GM12878 (cell line): ENCODE results near the gene PRDM16. TPM values are rescaled to one million over a fixed set of nuclear protein-coding genes. Genes with fewer than 3 reads are reported as not detected.

ENCODE experiments used
- ATAC-seq: fragments of 200-7000 bp; cut with Tn5 transposase; 3 replicates; pipeline ENCODE4 v1.9.1; 2020; ENCODE audit warnings: mild to moderate bottlenecking, moderate library complexity
- BruUV-seq: library from RNA; stranded (reverse); fragments of 400-500 nt; replicated peaks from 2 replicates; lab custom pipeline; 2021; lab: Mats Ljungman, UMichigan
- CTCF ChIA-PET: fragments of 300-600 bp; sonication (Branson Sonifier 250); formaldehyde crosslinking; extraction: SDS; loops from one replicate; lab custom pipeline; 2021; ENCODE audit warnings: inconsistent platforms; lab: Yijun Ruan, JAX
- POLR2A ChIA-PET: fragments of 350-600 bp; formaldehyde crosslinking; extraction: SDS; loops from one replicate; lab custom pipeline; 2021; ENCODE audit warnings: inconsistent platforms; lab: Charles Lee
- RAD21 ChIA-PET: fragments of 300-600 bp; sonication (Branson Sonifier 250); formaldehyde crosslinking; loops from one replicate; lab custom pipeline; 2023; ENCODE audit warnings: antibody characterized with exemption; ENCODE audit not compliant: unreplicated experiment; lab: Charles Lee
- SMC1A ChIA-PET: fragments of 300-600 bp; sonication (Branson Sonifier 250); formaldehyde crosslinking; loops from one replicate; lab custom pipeline; 2023; ENCODE audit not compliant: unreplicated experiment, uncharacterized antibody; lab: Charles Lee
- DNase-seq: peaks from one replicate; pipeline ENCODE4 v3.0.0-alpha.2; 2011; ENCODE audit warnings: low read depth, low spot score
- FAIRE-seq: peaks from 3 replicates; lab custom pipeline; 2011; peaks lifted over from hg19 to GRCh38; lab: Jason Lieb, UNC
- H2AFZ ChIP-seq: 2 replicates; pipeline ENCODE4 v1.6.0; 2011; ENCODE audit warnings: low read depth, low read length, control low read depth; ENCODE audit not compliant: control insufficient read depth
- H3K27ac ChIP-seq: 2 replicates; pipeline ENCODE4 v1.5.1; 2011; ENCODE audit warnings: control low read depth; ENCODE audit not compliant: control insufficient read depth, insufficient read depth
- H3K27me3 ChIP-seq, 2 experiments: replicated peaks in 1 of 2; 2 replicates each; pipeline versions ENCODE4 v1.6.0 to v1.6.1; 2011; ENCODE audit warnings: low read length in 1 of 2; ENCODE audit not compliant: control insufficient read depth in 2 of 2, insufficient read depth in 2 of 2
- H3K36me3 ChIP-seq, 2 experiments: 2 replicates each; pipeline ENCODE4 v1.5.1; 2011; ENCODE audit warnings: low read length in 1 of 2; ENCODE audit not compliant: control insufficient read depth in 2 of 2, insufficient read depth in 2 of 2
- H3K4me1 ChIP-seq: 2 replicates; pipeline ENCODE4 v1.6.1; 2011; ENCODE audit warnings: mild to moderate bottlenecking, low read length, moderate library complexity, mixed read lengths; ENCODE audit not compliant: control insufficient read depth, insufficient read depth
- H3K4me2 ChIP-seq: 2 replicates; pipeline ENCODE4 v1.6.0; 2011; ENCODE audit warnings: control low read depth; ENCODE audit not compliant: control insufficient read depth, insufficient read depth
- H3K4me3 ChIP-seq: fragments of 200-600 bp; sonication (generic); 2 replicates; pipeline ENCODE4 v1.5.1; 2016
- H3K79me2 ChIP-seq: 2 replicates; pipeline ENCODE4 v1.6.0; 2011; ENCODE audit warnings: low read length; ENCODE audit not compliant: control insufficient read depth, insufficient read depth
- H3K9ac ChIP-seq: 2 replicates; pipeline ENCODE4 v1.8.0; 2011; ENCODE audit warnings: low read length, control low read depth, mixed read lengths; ENCODE audit not compliant: control insufficient read depth, insufficient read depth
- H3K9me3 ChIP-seq: replicated peaks from 3 replicates; pipeline ENCODE4 v1.5.1; 2011; ENCODE audit warnings: mild to moderate bottlenecking, low read length; ENCODE audit not compliant: control insufficient read depth, insufficient read depth
- H4K20me1 ChIP-seq: 2 replicates; pipeline ENCODE4 v1.6.0; 2011; ENCODE audit not compliant: control insufficient read depth, insufficient read depth
- PRDM15 ChIP-seq: fragments of 450-650 bp; formaldehyde crosslinking; IDR thresholded peaks from 2 replicates; pipeline ENCODE4 v1.4.0; 2020; ENCODE audit warnings: mild to moderate bottlenecking, moderate library complexity
- RAD51 ChIP-seq: fragments of 450-650 bp; IDR thresholded peaks from 2 replicates; pipeline ENCODE4 v1.6.1; 2016; ENCODE audit warnings: moderate library complexity, mild to moderate bottlenecking, inconsistent platforms
- SRF ChIP-seq, 2 experiments: IDR thresholded peaks; 2 replicates each; pipeline ENCODE4 v1.6.1; 2011; ENCODE audit warnings: low read depth in 2 of 2, low read length in 2 of 2, mild to moderate bottlenecking in 1 of 2, moderate library complexity in 1 of 2
- ZSCAN29 ChIP-seq: fragments of 450-650 bp; IDR thresholded peaks from 2 replicates; pipeline ENCODE4 v1.6.1; 2017; ENCODE audit warnings: mild to moderate bottlenecking, moderate library complexity
- WGBS: methylation state at CpG from one replicate; pipeline ENCODE4 v1.1.6; 2016; ENCODE audit warnings: low lambda C conversion rate; ENCODE audit not compliant: insufficient replicate concordance, insufficient coverage; ENCODE audit errors: missing lambda C conversion rate; 5-methylcytosine and 5-hydroxymethylcytosine counted together
- in situ Hi-C: fragments of 300-500 bp; cut with MboI; formaldehyde crosslinking; loops from 9 replicates; pipeline ENCODE4 v1.14.3; 2018; ENCODE audit warnings: mixed read lengths
- intact Hi-C: fragments of 100-400 bp; cut with micrococcal nuclease; formaldehyde crosslinking; loops from one replicate; pipeline ENCODE4 v1.14.2; 2022; ENCODE audit not compliant: unreplicated experiment
- polyA plus RNA-seq, 11 experiments: library from polyadenylated mRNA; depleted of rRNA in 4 of 11; unstranded in 6 of 11; stranded (reverse) in 5 of 11; fragments of >200 nt; fragmentation: Nextera tagmentation in 4 of 11; fragmentation: Illumina TruSeq in 1 of 11; extraction: Ambion mirVana in 4 of 11; extraction: Trizol in 1 of 11; gene quantifications; 1 replicate in 1 of 11; 2 replicates in 10 of 11; pipeline versions ENCODE4 v1.2.1 to v1.2.3, GENCODE V29; 2011 to 2016; ENCODE audit warnings: inconsistent platforms in 2 of 11, missing spikeins in 2 of 11, low read depth in 1 of 11
- total RNA-seq, 4 experiments: library from RNA; depleted of rRNA in 3 of 4; stranded (reverse); fragments of >200 nt in 3 of 4; fragmentation: Illumina TruSeq in 1 of 4; extraction: Trizol in 1 of 4; gene quantifications; 2 replicates each; pipeline versions ENCODE4 v1.2.1 to v1.2.3, GENCODE V29; 2013 to 2021
- TF ChIP-seq, protein P1 (sequence below): fragments of 450-650 bp; IDR thresholded peaks from 2 replicates; pipeline ENCODE4 v1.6.1; 2017; ENCODE audit warnings: mild to moderate bottlenecking, low read depth, inconsistent platforms; ENCODE audit not compliant: poor library complexity, severe bottlenecking

The PRDM16 gene
- total and polyA plus RNA-seq, 10 of the 15 experiments (the other 5 are each of a cell fraction or from before 2014, with no cell fraction given): 0.03 TPM; not detected in 9

DNA sequence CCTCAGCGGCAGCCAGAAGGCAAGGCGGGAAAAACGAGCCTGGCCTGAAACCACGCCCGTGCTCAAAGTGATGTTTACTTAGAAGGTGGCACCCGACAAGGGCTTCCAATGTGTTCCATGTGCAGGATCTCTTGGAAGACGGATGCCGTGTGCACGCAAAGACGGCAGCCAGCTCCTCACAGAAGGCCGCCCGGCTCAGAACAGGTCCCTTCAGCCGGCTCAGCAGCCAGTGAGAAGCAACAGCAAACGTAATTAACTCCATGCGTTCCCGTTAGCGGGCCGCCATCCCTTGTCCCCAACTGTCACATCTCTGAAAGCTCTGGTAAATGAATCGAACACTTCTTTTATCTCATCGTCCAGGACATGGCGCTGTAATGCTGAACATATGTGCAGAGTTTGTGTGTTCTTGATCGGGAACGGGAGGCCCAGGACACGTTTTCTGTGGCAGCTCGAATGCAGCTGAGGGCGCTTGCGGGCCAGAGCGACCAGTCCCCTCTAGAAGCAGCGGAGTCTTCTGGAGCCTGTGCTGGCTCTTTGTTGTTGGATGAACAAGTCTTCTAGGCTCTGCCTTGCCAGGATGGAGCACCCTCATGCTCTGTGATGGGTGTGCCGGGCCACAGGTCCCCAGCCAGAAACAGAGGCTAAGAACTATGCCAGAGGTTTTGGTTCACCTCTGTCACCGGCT lies 290.9 kb downstream of the PRDM16 start (continued):
- TF ChIP-seq ZSCAN29 (no peak), RAD51 (no peak)
- TF ChIP-seq, protein P1, sequence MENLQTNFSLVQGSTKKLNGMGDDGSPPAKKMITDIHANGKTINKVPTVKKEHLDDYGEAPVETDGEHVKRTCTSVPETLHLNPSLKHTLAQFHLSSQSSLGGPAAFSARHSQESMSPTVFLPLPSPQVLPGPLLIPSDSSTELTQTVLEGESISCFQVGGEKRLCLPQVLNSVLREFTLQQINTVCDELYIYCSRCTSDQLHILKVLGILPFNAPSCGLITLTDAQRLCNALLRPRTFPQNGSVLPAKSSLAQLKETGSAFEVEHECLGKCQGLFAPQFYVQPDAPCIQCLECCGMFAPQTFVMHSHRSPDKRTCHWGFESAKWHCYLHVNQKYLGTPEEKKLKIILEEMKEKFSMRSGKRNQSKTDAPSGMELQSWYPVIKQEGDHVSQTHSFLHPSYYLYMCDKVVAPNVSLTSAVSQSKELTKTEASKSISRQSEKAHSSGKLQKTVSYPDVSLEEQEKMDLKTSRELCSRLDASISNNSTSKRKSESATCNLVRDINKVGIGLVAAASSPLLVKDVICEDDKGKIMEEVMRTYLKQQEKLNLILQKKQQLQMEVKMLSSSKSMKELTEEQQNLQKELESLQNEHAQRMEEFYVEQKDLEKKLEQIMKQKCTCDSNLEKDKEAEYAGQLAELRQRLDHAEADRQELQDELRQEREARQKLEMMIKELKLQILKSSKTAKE: no peak

- no peak overlapping the region for H2AFZ ChIP-seq
- no peak overlapping the region for H3K9ac ChIP-seq
- no peaks in the 10 kb centered on the region for H3K4me1 ChIP-seq
- CTCF ChIA-PET: no interaction called here
- no peak overlapping the region for H3K4me2 ChIP-seq
- no peaks in the 10 kb centered on the region for H3K79me2 ChIP-seq
- RAD21 ChIA-PET: no interaction called here
- H3K9me3 ChIP-seq: no peaks in the 10 kb centered on the region
- intact Hi-C loops: no loop called here
- H3K27me3 ChIP-seq: no peaks in the 10 kb centered on the region
- no peaks in the 10 kb centered on the region for H4K20me1 ChIP-seq
- BruUV-seq: no TSS peak
- no peak for ATAC-seq
- DNase-seq: no peak
- no peak overlapping the region for H3K4me3 ChIP-seq
- 45% methylated on average over 30 of the region's 32 CpGs for WGBS
- SMC1A ChIA-PET: no interaction called here
- in situ Hi-C loops: no loop called here
- POLR2A ChIA-PET: no interaction called here
- H3K27ac ChIP-seq: no peak overlapping the region
- no peaks in the 10 kb centered on the region for H3K36me3 ChIP-seq
- TF ChIP-seq SRF (IDR thresholded peaks at IDR 0.05; ENCODE audit: low read depth in 2 of 2, low read length in 2 of 2): no peak
- TF ChIP-seq PRDM15 (CRISPR knock-in tag): no peak
- no peak for FAIRE-seq
These were observed 291.7 kb downstream of the PRDM16 start for GRCh38 chr1:3360646-3361257.
